ENCODE results near the gene PCDH9. TPM values are rescaled to one million over a fixed set of nuclear protein-coding genes. Genes with fewer than 3 reads are reported as not detected.

The PCDH9 gene
- polyA plus RNA-seq, 4 donors = 12.2 to 16.9 (median 14.7) TPM

- DNase-seq (ENCODE audit: low read depth in 4 of 4, low spot score in 3 of 4) = no peak
These were observed 237.4 kb downstream of the PCDH9 start for GRCh38 chr13:66992719-66993118.

- no peak for DNase-seq (ENCODE audit: low read depth in 4 of 4, low spot score in 3 of 4)
These were observed 238.0 kb downstream of the PCDH9 start for GRCh38 chr13:66992183-66992582.

GRCh38 chr13:66984241-66984640 is 245.9 kb downstream of the PCDH9 start:
- no peak for DNase-seq (ENCODE audit: low read depth in 4 of 4, low spot score in 3 of 4)

GRCh38 chr13:66981912-66982311 is 248.2 kb downstream of the PCDH9 start:
- no peak for DNase-seq (ENCODE audit: low read depth in 4 of 4, low spot score in 3 of 4)

GRCh38 chr13:66977161-66977560 is 253.0 kb downstream of the PCDH9 start:
- no peak for DNase-seq (ENCODE audit: low read depth in 4 of 4, low spot score in 3 of 4)

- no peak for DNase-seq (ENCODE audit: low read depth in 4 of 4, low spot score in 3 of 4)
These were observed 255.2 kb downstream of the PCDH9 start for GRCh38 chr13:66974889-66975288.

GRCh38 chr13:66974174-66974573 is 256.0 kb downstream of the PCDH9 start:
- DNase-seq (ENCODE audit: low read depth in 4 of 4, low spot score in 3 of 4) = no peak

GRCh38 chr13:66972659-66973058 is 257.5 kb downstream of the PCDH9 start:
- no peak for DNase-seq (ENCODE audit: low read depth in 4 of 4, low spot score in 3 of 4)

- DNase-seq (ENCODE audit: low read depth in 4 of 4, low spot score in 3 of 4) = no peak
These were observed 259.1 kb downstream of the PCDH9 start for GRCh38 chr13:66971004-66971403.

- no peak for DNase-seq (ENCODE audit: low read depth in 4 of 4, low spot score in 3 of 4)
These were observed 260.8 kb downstream of the PCDH9 start for GRCh38 chr13:66969291-66969690.

GRCh38 chr13:66967811-66968597 is 262.1 kb downstream of the PCDH9 start:
- no peak for DNase-seq (ENCODE audit: low read depth in 4 of 4, low spot score in 3 of 4)

GRCh38 chr13:66965181-66965580 is 265.0 kb downstream of the PCDH9 start:
- DNase-seq (ENCODE audit: low read depth in 4 of 4, low spot score in 3 of 4) = no peak

GRCh38 chr13:66962953-66963352 is 267.2 kb downstream of the PCDH9 start:
- no peak for DNase-seq (ENCODE audit: low read depth in 4 of 4, low spot score in 3 of 4)

GRCh38 chr13:66958611-66959010 is 271.5 kb downstream of the PCDH9 start:
- no peak for DNase-seq (ENCODE audit: low read depth in 4 of 4, low spot score in 3 of 4)

- no peak for DNase-seq (ENCODE audit: low read depth in 4 of 4, low spot score in 3 of 4)
These were observed 277.6 kb downstream of the PCDH9 start for GRCh38 chr13:66952507-66952906.

GRCh38 chr13:66951426-66951825 is 278.7 kb downstream of the PCDH9 start:
- DNase-seq (ENCODE audit: low read depth in 4 of 4, low spot score in 3 of 4) = no peak

GRCh38 chr13:66950666-66951065 is 279.5 kb downstream of the PCDH9 start:
- no peak for DNase-seq (ENCODE audit: low read depth in 4 of 4, low spot score in 3 of 4)

- no peak for DNase-seq (ENCODE audit: low read depth in 4 of 4, low spot score in 3 of 4)
These were observed 281.2 kb downstream of the PCDH9 start for GRCh38 chr13:66948910-66949309.

- DNase-seq (ENCODE audit: low read depth in 4 of 4, low spot score in 3 of 4) = no peak
These were observed 286.6 kb downstream of the PCDH9 start for GRCh38 chr13:66943530-66943929.

GRCh38 chr13:66940113-66940512 is 290.0 kb downstream of the PCDH9 start:
- no peak for DNase-seq (ENCODE audit: low read depth in 4 of 4, low spot score in 3 of 4)

- DNase-seq (ENCODE audit: low read depth in 4 of 4, low spot score in 3 of 4) = no peak
These were observed 292.7 kb downstream of the PCDH9 start for GRCh38 chr13:66937423-66937822.

GRCh38 chr13:66933994-66934393 is 296.1 kb downstream of the PCDH9 start:
- no peak for DNase-seq (ENCODE audit: low read depth in 4 of 4, low spot score in 3 of 4)

- no peak for DNase-seq (ENCODE audit: low read depth in 4 of 4, low spot score in 3 of 4)
These were observed 296.6 kb downstream of the PCDH9 start for GRCh38 chr13:66933527-66933926.

All from left renal pelvis (tissue), 4 donors.